ENCODE data around the gene CFDP1.

The CFDP1 gene

DNA sequence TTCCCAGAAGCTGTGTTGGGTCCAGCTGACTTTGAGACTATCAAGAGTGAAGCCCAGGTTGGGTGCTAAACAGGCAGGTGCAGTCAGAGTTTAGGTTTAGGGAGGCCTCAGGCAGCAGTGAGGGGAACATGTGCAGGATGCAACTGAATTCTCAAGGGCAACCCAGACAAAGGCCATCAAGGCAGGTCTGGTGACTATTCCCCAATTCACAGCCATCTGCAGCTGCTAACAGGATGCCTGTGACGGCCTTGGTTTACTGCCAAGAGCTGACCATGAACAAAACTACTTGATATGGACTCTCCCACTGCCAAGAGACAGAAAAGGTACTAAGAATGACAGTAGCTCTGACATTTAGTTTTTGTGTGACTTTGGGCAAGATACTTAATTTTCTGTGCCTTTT, 136.7 kb downstream of the CFDP1 start:
- Histone ChIP-seq H3K9me3 (ENCODE audit: control insufficient read depth, insufficient read depth, low read depth, low read length) (no peaks in the 10 kb centered on the region), H3K4me3 (ENCODE audit: low read depth, low read length) (no peak overlapping the region), H3K36me3 (ENCODE audit: control insufficient read depth in 2 of 2, insufficient read depth in 1 of 2, low read length in 2 of 2) (peaks cover 0 to 80% of the 10 kb centered on the region in 2 experiments; a peak in 2 of 3 replicates), H3K27ac (ENCODE audit: extremely low read depth, low read depth, low read length) (no peak overlapping the region), H3K4me1 (ENCODE audit: control insufficient read depth, insufficient read depth, low read length) (no peaks in the 10 kb centered on the region)
- no peak for TF ChIP-seq ZNF792 (tag by site-specific recombination; IDR thresholded peaks at IDR 0.05)
- TF ChIP-seq, protein P1, sequence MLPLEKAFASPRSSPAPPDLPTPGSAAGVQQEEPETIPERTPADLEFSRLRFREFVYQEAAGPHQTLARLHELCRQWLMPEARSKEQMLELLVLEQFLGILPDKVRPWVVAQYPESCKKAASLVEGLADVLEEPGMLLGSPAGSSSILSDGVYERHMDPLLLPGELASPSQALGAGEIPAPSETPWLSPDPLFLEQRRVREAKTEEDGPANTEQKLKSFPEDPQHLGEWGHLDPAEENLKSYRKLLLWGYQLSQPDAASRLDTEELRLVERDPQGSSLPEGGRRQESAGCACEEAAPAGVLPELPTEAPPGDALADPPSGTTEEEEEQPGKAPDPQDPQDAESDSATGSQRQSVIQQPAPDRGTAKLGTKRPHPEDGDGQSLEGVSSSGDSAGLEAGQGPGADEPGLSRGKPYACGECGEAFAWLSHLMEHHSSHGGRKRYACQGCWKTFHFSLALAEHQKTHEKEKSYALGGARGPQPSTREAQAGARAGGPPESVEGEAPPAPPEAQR (tag by site-specific recombination; IDR thresholded peaks at IDR 0.05) = no peak
- TF ChIP-seq REPIN1 (tag by site-specific recombination; IDR thresholded peaks at IDR 0.05; ENCODE audit: low read depth) = no peak
- POLR2A ChIA-PET = no interaction called here
- CTCF ChIA-PET = interaction anchor here (0.7 kb wide), 1 partner anchor 168 kb away, joined by 3 read pairs; no protein-coding TSS in a partner anchor

DNA sequence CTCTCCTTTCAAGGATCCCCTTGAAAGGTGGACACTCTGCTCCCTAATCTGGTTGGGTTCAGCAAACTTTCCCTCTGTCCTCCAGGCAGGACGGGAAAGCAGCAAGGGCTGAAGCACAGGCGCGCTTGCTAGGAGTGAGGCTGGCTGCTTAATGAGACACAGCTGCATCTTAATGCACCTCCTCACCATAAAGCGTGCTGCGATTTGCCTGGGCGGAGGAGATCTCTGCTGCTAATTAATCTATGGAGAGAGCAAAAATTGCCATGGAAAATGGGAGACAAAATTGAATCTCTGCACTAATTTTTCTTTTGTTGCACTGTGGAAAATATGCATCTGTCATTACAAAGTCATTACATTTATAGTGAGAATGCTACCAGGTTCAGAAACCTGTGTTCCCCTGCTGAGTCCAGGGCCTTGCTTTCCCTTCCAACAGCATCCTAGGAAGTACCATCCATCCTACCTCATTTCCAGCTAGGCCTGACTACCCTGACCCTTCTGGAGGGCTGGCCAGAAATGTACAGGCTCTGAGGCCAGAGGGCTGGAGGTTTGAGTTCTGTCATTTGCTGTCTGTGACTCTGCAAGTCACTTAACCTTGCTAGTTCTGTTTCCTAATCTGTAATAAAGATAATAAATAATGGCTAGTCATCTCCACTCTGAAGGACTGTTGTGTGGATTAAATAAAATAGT, 138.4 kb downstream of the CFDP1 start:
- CTCF ChIA-PET = no interaction called here
- TF ChIP-seq ZNF114 (tag by site-specific recombination; IDR thresholded peaks at IDR 0.05) (no peak), ZNF157 (tag by site-specific recombination; IDR thresholded peaks at IDR 0.05) (no peak), SALL2 (tag by site-specific recombination; IDR thresholded peaks at IDR 0.05; ENCODE audit: borderline replicate concordance) (no peak), OSR2 (tag by site-specific recombination; IDR thresholded peaks at IDR 0.05) (no peak), ZNF624 (tag by site-specific recombination; IDR thresholded peaks at IDR 0.05) (no peak), ZNF747 (tag by site-specific recombination; IDR thresholded peaks at IDR 0.05) (no peak), ZNF350 (tag by site-specific recombination; IDR thresholded peaks at IDR 0.05) (no peak), ZNF654 (tag by site-specific recombination; IDR thresholded peaks at IDR 0.05; ENCODE audit: low read depth) (no peak), ZNF48 (tag by site-specific recombination; IDR thresholded peaks at IDR 0.05) (no peak)
- TF ChIP-seq, protein P1 (tag by site-specific recombination; IDR thresholded peaks at IDR 0.05) = no peak
- TF ChIP-seq, protein P2, sequence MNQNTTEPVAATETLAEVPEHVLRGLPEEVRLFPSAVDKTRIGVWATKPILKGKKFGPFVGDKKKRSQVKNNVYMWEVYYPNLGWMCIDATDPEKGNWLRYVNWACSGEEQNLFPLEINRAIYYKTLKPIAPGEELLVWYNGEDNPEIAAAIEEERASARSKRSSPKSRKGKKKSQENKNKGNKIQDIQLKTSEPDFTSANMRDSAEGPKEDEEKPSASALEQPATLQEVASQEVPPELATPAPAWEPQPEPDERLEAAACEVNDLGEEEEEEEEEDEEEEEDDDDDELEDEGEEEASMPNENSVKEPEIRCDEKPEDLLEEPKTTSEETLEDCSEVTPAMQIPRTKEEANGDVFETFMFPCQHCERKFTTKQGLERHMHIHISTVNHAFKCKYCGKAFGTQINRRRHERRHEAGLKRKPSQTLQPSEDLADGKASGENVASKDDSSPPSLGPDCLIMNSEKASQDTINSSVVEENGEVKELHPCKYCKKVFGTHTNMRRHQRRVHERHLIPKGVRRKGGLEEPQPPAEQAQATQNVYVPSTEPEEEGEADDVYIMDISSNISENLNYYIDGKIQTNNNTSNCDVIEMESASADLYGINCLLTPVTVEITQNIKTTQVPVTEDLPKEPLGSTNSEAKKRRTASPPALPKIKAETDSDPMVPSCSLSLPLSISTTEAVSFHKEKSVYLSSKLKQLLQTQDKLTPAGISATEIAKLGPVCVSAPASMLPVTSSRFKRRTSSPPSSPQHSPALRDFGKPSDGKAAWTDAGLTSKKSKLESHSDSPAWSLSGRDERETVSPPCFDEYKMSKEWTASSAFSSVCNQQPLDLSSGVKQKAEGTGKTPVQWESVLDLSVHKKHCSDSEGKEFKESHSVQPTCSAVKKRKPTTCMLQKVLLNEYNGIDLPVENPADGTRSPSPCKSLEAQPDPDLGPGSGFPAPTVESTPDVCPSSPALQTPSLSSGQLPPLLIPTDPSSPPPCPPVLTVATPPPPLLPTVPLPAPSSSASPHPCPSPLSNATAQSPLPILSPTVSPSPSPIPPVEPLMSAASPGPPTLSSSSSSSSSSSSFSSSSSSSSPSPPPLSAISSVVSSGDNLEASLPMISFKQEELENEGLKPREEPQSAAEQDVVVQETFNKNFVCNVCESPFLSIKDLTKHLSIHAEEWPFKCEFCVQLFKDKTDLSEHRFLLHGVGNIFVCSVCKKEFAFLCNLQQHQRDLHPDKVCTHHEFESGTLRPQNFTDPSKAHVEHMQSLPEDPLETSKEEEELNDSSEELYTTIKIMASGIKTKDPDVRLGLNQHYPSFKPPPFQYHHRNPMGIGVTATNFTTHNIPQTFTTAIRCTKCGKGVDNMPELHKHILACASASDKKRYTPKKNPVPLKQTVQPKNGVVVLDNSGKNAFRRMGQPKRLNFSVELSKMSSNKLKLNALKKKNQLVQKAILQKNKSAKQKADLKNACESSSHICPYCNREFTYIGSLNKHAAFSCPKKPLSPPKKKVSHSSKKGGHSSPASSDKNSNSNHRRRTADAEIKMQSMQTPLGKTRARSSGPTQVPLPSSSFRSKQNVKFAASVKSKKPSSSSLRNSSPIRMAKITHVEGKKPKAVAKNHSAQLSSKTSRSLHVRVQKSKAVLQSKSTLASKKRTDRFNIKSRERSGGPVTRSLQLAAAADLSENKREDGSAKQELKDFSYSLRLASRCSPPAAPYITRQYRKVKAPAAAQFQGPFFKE (tag by site-specific recombination; IDR thresholded peaks at IDR 0.05; ENCODE audit: borderline replicate concordance) = no peak
- Histone ChIP-seq H3K4me3 (ENCODE audit: low read depth, low read length) (no peak overlapping the region), H3K4me1 (ENCODE audit: control insufficient read depth, insufficient read depth, low read length) (no peaks in the 10 kb centered on the region), H3K9me3 (ENCODE audit: control insufficient read depth, insufficient read depth, low read depth, low read length) (no peaks in the 10 kb centered on the region), H3K36me3 (ENCODE audit: control insufficient read depth in 2 of 2, insufficient read depth in 1 of 2, low read length in 2 of 2) (peaks cover 0 to 78% of the 10 kb centered on the region in 2 experiments; a peak in 2 of 3 replicates), H3K27ac (ENCODE audit: extremely low read depth, low read depth, low read length) (no peak overlapping the region)
- POLR2A ChIA-PET = no interaction called here
